Measurements from ENCODE around the gene MYLIP. TPM values are rescaled to one million over a fixed set of nuclear protein-coding genes. Genes with fewer than 3 reads are reported as not detected.

The MYLIP gene
- total and polyA plus RNA-seq, 8 donors = 27.8 to 58.1 (median 50.9) TPM

GRCh38 chr6:16082361-16082760 lies 46.5 kb upstream of the MYLIP start:
- DNase-seq (no peak), ATAC-seq (no peak)
- no peak overlapping the region for H3K4me3 ChIP-seq
- H3K4me1 ChIP-seq = no peaks in the 10 kb centered on the region
- H3K36me3 ChIP-seq = no peaks in the 10 kb centered on the region
- H3K27ac ChIP-seq = no peak overlapping the region
- no peaks in the 10 kb centered on the region for H3K27me3 ChIP-seq
- H3K9me3 ChIP-seq = no peaks in the 10 kb centered on the region
- TF ChIP-seq CTCF (IDR thresholded peaks at IDR 0.05) = no peak
- intact Hi-C loops (cut with DNase I) = no loop called here

GRCh38 chr6:16086965-16087364 lies 41.9 kb upstream of the MYLIP start:
- Histone ChIP-seq H3K27me3 (no peaks in the 10 kb centered on the region), H3K4me3 (no peak overlapping the region), H3K9me3 (no peaks in the 10 kb centered on the region), H3K36me3 (no peaks in the 10 kb centered on the region), H3K4me1 (no peaks in the 10 kb centered on the region), H3K27ac (no peak overlapping the region)
- intact Hi-C loops (cut with DNase I) = no loop called here
- no peak for ATAC-seq
- DNase-seq = no peak
- TF ChIP-seq CTCF (IDR thresholded peaks at IDR 0.05) = no peak

- Histone ChIP-seq H3K27me3 (no peaks in the 10 kb centered on the region), H3K27ac (no peak overlapping the region), H3K9me3 (no peaks in the 10 kb centered on the region), H3K4me1 (no peaks in the 10 kb centered on the region), H3K4me3 (no peak overlapping the region), H3K36me3 (no peaks in the 10 kb centered on the region)
- ATAC-seq (no peak), DNase-seq (no peak)
- TF ChIP-seq CTCF (IDR thresholded peaks at IDR 0.05) = no peak
- intact Hi-C loops (cut with DNase I) = no loop called here
Measured at GRCh38 chr6:16087386-16087785, 41.5 kb upstream of the MYLIP start.

- no peak for TF ChIP-seq CTCF (IDR thresholded peaks at IDR 0.05)
- DNase-seq = no peak
- peaks cover 0 to 3% of the 10 kb centered on the region in 2 donors for H3K4me1 ChIP-seq
- no peaks in the 10 kb centered on the region for H3K36me3 ChIP-seq
- H3K27me3 ChIP-seq = no peaks in the 10 kb centered on the region
- H3K4me3 ChIP-seq = no peak overlapping the region
- H3K27ac ChIP-seq = no peak overlapping the region
- no peaks in the 10 kb centered on the region for H3K9me3 ChIP-seq
- ATAC-seq = no peak
- intact Hi-C loops (cut with DNase I) = no loop called here
Measured at GRCh38 chr6:16088409-16088808, 40.5 kb upstream of the MYLIP start.

- TF ChIP-seq CTCF (IDR thresholded peaks at IDR 0.05) = no peak
- peaks cover 0 to 3% of the 10 kb centered on the region in 2 donors for H3K4me1 ChIP-seq
- H3K4me3 ChIP-seq = no peak overlapping the region
- intact Hi-C loops (cut with DNase I) = no loop called here
- H3K36me3 ChIP-seq = no peaks in the 10 kb centered on the region
- H3K9me3 ChIP-seq = no peaks in the 10 kb centered on the region
- H3K27me3 ChIP-seq = no peaks in the 10 kb centered on the region
- no peak overlapping the region for H3K27ac ChIP-seq
- peak in 1 of 4 donors; percentile 28 for DNase-seq
- peak; percentile 84 for ATAC-seq
Measured at GRCh38 chr6:16089232-16090062, 39.4 kb upstream of the MYLIP start.
